Prostate gland (tissue), 2 donors: ENCODE data around the gene SHC4.

Experiments used
- POLR2A ChIP-seq: fragments of 450-650 bp; IDR thresholded peaks from one replicate; pipeline ENCODE4 v1.6.1; 2016; ENCODE audit warnings: antibody characterized with exemption, mild to moderate bottlenecking
- POLR2AphosphoS5 ChIP-seq: sonication (generic); formaldehyde crosslinking; IDR thresholded peaks from one replicate; pipeline ENCODE4 v1.6.1; 2017; ENCODE audit warnings: antibody characterized with exemption
- TF ChIP-seq, protein P1 (sequence below), 4 experiments: fragments of 200-600 bp in 2 of 4; fragments of 450-650 bp in 2 of 4; sonication (generic) in 2 of 4; IDR thresholded peaks; 1 replicate in 3 of 4; 2 replicates in 1 of 4; pipeline ENCODE4 v1.5.1; 2016 to 2019; ENCODE audit warnings: antibody characterized with exemption in 4 of 4, mild to moderate bottlenecking in 2 of 4, moderate library complexity in 2 of 4

- TF ChIP-seq, protein P1, sequence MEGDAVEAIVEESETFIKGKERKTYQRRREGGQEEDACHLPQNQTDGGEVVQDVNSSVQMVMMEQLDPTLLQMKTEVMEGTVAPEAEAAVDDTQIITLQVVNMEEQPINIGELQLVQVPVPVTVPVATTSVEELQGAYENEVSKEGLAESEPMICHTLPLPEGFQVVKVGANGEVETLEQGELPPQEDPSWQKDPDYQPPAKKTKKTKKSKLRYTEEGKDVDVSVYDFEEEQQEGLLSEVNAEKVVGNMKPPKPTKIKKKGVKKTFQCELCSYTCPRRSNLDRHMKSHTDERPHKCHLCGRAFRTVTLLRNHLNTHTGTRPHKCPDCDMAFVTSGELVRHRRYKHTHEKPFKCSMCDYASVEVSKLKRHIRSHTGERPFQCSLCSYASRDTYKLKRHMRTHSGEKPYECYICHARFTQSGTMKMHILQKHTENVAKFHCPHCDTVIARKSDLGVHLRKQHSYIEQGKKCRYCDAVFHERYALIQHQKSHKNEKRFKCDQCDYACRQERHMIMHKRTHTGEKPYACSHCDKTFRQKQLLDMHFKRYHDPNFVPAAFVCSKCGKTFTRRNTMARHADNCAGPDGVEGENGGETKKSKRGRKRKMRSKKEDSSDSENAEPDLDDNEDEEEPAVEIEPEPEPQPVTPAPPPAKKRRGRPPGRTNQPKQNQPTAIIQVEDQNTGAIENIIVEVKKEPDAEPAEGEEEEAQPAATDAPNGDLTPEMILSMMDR (IDR thresholded peaks at IDR 0.05) = no peak
- TF ChIP-seq POLR2A (no peak), POLR2AphosphoS5 (no peak)
Measured at GRCh38 chr15:48986240-48986639, 22.5 kb upstream of the SHC4 start.
